GM18511 (cell line): ENCODE results near the gene NOXO1.
"Not testable (repeated sequence)": the region's sequence is repeated elsewhere in the genome, so short reads cannot be mapped to it uniquely, and the experiment has no call there.

Experiments
- ATAC-seq: cut with Tn5 transposase; IDR thresholded peaks from one replicate; pipeline ENCODE4 v1.9.1; 2021; ENCODE audit warnings: mild to moderate bottlenecking, moderate library complexity; ENCODE audit not compliant: unreplicated experiment

NOXO1 gene

DNA sequence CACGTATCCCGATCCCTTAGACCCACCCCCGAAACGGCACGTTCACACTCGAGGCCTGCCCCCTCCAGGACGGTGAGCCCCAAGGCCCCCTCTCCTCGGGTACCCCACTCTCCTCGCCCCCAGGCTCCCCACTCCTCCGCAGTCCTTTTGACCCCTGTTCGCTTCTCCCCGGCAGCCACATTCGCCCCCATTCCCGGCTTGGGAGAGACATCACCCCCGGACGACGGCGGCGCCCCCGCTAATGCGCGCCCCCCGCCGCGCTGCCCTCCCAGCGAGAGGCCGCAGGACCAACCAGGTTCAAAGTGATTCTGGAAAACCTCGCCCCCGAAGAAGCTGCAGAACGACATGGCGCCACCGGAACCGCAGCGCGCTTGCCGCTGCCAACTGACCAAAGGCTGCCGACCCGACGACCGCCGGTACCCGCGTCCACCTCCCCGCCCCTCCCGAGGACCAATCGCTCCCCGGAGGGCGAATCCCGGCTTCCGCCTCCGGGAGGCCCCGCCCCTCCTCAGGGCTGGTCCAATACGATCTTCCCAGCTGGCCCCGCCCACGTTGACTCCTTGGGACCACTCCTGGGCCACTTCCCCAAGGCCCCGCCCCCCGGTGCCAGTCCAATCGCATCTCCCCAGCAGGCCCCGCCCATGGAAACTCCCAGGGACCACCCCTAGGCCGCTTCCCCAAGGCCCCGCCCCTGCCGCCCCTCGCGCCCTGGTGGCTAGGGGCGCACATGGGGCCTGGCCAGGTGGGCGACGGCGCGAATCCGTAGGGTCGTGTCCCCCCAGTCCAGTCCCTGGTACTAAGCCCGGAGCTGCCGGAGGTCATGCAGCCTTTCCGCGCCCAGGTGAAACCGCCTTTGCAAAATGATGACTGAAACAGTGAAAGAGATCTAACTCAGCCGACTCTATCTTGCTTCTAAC is 38.2 kb downstream of the NOXO1 start, which contains the start of gene MSRB1:
Gene MSRB1, minus strand, starts transcription at position 390 of the 917 bp plus-strand sequence. Its CDS starts 43 bp downstream, at position 347.
- ATAC-seq = peak; percentile 93

DNA sequence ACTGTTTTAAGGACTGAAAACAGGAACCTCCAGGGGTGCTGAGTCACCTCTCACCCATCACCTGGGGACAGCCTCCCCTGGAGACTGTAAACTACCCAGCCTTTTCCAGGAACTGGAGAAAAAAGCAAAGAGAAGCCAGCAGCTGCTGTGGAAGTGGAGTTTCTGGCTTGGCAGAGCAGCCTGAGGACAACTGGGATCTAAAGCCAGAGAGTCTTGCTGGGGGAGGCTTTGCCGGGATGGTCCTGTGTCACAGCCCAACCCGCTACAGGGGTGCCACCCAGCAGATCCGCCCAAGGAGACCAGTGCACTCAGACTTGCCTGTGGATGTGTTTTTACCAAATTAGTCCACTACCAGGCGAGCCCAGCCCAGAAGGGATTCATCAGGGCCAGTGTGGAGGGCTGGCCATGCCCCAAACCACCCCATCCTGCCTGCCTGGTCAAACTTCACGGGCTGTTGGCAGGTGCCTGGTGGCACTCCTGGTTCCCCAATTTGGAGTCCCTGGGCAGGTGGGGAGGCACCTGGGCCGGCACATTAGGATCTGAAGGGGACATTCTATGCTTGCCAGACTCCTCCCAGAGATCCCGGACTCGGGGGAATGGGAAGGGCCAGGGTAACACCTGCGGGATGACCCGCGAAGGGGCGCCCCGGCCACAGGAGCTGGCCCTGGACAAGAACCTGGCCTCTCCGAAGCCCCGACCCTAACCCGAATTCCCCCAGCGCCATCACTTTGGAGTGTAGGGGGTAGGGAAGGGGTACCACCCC is 39.0 kb downstream of the NOXO1 start:
- ATAC-seq = no peak

DNA sequence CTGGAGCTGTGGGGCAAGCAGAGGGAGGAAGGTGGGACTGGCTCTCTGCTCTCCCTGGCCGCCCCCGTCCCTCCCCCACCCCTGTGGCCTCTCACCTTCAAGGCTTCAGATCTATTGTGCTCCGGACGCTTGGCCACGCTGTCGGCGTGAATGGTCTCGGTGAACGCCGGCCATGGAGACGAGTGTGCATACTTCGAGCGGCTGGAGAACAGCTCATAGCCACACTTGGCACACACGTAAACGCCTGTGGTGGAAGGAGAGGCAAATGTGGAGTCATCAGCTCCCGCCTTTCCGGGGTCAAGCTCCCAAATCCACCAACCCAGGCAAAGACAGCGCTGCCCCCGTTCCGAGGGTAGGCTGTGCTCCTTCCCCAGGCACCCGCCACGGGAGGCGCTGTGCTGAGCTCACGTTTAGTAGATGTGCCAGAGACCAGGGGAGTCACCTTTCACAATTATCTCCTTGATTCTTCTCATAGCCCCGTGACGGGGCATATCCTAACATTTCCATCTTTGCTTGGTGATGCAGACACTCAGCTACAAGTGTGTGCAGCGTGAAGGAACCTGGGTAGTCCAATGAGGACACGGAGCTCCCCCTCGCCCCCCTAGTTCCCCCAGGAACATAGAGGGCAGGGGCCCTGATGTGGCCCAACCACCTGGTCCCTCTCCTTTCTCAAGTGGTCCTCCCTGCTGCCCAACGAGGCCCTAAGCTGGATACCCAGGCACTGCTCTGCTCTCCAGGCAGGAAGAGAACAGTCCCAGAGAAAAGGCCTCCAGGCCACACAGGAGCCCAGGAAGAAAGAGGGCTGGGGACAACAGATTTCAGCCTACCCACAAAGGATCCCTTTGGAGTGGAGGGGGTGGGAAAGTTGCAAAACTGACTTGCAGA is 39.9 kb downstream of the NOXO1 start:
- ATAC-seq = no peak

DNA sequence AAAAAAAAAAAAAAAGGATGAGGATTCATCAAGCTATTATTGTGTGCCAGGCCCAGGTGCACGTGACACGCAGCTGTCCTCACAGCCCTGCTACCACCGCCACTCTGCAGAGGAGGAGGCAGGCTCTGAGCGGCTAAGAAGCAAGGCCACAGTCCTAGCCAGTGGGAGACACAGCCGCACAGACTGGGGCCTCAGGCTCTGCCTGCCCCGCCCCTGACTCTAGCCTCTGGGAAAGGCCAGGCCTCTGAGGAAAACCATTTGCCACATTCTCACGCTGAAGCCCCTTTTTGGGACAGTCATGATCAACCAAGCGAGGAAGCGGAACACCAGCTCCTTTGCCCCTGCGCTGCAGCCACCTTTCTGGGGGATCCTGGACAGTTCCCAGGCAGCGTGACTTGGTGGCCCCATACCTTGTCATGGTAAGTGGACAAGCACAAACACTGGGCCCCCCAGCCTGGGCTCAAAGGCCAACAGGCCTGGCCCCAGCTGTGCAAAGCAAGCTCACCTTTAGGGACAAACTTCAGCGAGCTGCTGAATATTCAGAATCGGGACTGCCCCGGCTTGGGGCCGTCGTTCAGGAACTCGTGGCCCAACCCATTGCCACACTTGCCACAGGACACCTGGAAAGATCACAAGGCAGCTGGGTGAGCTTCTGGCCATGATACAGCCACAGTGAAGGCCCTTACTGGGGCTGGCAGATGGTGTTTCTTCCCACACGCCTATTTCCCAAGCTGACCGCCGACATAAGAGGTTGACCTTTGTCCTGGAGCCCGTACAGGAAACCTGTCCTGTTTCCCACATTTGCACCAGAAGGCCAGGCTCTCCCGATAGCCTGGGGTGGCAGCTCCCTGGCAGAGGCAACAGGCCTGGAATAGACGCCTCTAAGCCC is 40.8 kb downstream of the NOXO1 start:
- ATAC-seq = no peak

DNA sequence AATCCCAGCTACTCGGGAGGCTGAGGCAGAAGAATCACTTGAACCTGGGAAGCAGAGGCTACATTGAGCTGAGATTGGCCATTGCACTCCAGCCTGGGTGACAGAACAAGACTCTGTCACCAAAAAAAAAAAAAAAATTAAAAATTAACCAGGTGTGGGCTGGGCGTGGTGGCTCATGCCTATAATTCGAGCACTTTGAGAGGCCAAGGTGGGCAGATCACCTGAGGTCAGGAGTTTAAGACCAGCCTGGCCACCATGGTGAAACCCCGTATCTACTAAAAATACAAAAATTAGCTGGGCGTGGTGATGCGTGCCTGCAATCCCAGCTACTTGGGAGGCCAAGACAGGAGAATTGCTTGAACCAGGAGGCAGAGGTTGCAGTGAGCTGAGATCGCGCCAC is 41.4 kb downstream of the NOXO1 start:
- not testable (repeated sequence) for ATAC-seq

DNA sequence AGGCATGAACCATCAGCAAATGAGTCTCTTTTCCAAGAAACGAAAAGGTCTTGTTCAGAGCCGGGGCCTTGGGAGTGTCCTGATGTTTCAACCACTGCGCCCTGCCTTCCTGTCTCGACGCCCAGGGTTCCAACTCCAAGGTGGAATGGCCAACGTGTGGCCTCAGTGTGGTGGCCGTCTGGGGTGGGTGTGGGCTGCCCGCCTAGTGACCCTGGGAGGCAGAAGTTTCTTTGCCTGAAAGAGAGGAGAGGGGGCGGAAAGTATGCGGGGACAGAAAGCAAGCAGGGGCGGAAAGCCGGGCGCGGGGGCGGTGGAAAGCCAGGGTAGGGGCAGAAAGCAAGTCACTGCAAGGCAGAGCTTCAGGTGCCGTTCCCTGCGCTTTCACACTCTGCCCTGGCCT is 42.4 kb downstream of the NOXO1 start:
- ATAC-seq = no peak

DNA sequence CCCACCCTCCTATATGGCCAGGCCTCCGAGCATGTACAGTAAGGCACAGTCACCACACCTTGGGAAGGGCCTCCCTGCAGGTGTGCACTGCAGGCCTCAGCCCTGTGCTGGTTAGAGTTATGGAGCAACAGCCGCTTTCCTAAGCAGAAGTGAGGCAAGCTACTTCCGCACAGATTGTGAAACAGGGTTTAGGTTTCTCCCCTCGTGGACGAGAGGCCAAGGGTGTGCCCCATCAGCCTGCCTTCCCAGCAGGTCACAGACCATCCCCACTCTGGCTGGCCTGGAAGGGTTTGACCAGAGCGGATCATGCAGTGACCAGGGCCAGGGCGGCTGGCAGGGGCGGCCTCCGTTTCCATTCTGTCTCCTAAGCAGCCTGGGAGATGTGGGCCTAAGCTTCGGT is 43.0 kb downstream of the NOXO1 start:
- ATAC-seq = no peak

DNA sequence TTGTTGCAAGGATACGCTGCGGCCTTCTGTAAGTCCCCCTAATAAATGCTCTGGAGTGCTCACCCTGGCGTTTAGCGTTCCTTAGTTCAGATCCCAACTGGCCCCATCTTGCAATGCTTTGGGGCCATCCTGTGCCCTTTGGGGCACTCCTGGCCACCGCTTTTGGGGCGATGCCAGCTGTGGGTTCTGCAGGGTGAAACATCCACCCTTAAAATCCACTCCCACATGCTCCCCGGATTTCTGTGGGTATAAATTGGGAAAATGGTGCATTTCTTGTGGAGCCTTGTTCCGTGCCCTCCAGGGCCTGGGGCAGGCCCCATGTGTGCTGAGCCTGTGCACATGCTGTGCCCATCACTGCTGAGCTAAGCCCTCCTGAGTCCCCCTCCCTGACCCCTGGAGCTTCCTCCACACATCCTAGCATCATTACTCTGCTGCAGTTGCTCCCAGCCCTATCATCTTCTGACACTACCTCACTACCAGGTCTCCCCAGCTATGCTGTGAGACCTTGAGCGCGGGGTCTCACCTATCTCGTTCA is 44.3 kb downstream of the NOXO1 start:
- ATAC-seq = no peak

DNA sequence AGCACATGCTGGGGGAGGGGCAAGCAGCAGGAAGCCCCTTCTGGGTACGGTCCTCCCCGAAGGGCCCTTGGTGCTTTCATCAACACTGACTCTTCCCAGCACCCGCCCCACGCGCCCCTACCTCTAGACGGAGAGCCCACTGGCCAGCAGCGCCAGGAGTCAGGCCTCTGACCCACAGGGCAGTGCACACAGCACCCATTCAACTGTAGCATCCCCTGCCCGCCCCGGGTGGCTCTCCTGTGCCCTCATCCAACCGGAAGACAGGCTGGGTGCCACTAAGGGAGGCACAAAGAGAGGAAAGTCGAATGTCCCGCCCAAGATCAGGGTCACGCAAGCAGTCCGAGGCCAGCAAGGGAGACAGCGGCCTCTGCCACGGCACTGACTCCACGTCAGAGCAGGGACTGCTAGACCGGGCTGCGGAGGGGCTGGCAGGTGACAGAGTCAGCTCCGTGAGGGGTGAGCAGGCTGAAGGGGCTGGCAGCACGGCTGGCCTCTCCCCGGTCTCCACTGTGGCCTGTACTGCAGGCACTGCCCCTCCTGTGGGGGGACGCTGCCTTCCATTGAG is 48.1 kb downstream of the NOXO1 start:
- ATAC-seq = no peak

DNA sequence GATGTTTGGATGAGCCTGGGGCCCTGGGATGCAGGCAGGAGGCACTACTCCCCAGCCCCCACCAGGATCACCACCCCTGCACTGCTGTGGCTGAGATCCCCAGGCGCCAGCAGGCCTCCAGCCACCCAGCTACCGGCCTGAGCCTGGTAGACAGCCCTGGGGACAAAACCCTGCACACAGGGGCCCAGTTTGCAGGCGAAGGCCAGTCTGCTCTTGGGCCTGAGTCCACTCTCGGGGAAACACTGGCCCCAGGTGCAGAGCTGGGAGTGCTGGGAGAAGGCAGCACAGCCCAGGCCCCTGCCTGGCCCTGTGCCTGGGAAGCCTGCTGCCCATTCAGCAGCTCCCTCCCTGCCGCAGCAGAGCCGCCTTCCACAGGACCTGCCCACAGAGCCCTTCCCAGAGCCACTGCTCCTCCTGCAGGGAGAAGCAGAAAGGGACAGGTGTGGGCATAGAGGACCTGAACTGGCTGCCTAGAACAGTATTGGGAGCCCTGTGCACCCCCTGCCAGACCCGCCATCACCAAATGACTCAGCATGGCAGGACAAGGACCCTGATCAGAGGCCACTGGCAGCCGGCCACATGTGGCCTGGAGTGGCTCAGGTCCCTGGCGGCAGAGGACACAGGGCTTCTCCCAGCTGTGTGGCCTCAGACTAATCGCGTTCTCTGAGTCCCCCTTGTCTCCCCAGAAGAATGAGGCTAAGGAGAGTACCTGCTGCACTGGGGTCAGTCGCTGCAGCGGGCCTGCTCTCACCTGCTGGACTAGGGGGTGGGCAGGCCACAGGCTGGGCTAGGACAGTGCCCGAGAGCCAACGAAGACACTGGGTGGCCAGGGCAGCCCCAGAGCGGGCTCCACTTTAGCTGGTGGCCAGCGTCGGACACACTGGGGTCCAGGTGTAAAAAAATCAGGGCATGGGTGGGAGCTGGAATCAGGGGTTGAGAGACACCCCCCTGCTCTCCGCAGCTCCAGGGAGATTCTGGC is 48.9 kb downstream of the NOXO1 start:
- ATAC-seq = no peak

DNA sequence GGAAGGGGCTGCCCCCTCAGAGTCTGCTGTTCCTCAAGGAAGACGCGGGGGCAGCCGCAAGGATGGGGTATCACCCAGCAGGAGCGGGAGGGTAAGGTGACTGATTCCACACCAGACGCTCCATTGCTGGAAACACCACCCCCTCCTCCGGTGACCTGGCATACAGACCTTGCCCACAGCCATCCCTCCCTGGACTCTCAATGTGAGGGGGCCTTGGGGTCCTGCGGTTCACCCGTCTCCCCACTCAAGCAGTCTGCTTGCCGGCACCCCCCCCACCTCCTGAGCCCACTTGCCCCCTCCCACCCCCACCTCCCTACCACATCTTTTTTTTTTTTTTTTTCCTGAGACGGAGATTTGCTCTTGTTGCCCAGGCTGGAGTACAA is 50.9 kb downstream of the NOXO1 start:
- no peak for ATAC-seq

DNA sequence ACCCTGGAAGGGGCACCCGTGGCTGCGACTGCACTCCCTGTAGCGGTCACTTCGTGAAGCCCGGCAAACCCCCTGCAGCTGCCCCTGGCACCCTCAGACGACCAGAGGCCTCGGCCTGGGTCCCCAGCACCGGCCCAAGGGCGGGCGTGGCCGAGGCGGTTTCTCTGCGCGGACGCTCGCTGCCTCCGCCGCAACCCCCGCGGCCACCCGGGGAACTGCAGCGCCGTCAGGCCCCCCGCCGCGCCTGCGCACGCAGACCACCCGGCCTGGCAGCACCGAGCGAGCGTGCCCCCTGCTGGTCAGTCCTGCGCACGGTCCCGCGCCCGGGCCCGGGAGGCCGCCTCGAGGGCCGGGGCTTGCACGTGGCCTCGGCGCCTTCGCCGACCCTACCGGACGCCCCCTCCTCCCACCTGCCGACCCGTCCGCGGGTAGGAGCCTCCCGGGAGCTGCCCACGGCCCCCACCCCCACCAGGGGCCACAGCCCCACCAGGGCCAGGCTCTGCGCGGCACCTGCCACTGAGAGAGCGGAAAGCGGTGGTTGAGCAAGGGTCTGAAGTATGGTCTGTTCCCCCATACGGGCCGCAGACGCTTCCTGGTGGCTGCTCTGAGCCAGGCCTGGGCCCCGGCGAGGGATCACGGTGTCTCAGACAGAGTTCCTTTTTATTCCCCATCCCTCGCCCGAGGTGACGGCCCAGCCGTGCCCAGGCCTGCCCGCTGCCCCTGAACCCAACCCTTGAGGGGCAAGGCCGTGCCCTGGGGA is 51.5 kb downstream of the NOXO1 start:
- ATAC-seq = peak; percentile 78

DNA sequence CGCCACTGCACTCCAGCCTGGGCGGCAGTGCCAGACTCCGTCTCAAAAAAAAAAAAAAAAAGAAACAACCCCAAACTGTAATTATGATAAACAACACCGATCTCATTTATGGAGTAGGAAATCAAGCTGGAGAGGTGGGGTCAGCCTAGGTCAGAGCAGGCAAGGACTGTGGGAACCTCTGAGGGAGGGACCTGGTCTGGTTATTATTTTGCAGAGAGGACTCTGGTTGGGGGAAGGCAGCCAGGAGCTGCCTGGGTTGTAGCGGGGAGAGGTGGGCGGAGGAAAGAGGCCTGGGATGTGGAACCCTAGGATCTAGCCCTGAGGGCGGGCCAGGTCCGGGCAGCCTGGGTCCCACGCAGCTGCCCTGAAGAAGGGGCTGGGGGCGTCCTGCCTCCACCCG is 52.2 kb downstream of the NOXO1 start:
- no peak for ATAC-seq
